Pons (tissue), 1 donor: ENCODE data around the gene ATP8B3.

Source experiments
- DNase-seq: peaks from one replicate; pipeline ENCODE4 v3.0.0-alpha.2; 2016; ENCODE audit warnings: low spot score

Gene ATP8B3

GRCh38 chr19:1851654-1852580, 39.8 kb upstream of the ATP8B3 start:
- no peak for DNase-seq

DNA sequence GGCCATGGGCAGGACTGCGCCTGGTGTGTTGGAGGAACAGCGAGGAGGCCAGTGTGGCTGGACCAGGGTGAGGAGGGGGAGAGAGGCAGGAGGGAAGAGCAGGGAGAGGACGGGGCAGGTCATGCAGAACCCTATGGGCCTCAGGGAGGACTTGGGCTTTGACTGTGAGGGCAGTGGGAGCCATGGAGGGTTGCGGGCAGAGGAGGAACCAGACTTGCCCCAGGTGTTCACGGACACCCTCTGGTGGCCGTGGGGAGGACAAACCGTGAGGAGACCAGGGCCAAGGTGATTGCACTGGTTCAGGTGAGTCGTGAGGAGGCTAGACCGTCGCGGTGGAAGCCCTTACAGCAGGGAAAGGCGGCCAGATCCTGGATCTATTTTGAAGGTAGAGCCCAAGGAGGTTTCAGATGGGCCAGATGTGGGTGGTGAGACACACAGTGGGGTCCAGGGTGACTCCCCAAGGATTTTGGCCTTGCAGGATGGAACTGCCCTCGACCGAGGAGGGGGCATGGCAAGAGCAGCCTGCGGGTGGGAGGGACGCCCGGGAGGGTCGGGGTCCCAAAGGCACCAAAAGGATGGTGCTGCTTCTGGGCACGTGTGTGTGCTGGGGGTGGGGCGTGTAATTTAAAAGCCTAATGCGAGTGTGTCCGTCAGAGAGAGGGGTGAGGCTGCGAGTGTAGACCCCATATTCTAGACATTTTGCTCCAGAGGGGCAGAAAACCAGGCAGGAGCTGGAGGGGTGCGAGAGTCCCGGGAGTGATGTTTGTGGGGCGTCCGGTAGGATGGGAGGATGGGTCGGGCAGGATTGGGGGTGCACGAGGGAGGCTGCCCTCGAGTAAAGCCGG, 39.0 kb upstream of the ATP8B3 start:
- no peak for DNase-seq

DNA sequence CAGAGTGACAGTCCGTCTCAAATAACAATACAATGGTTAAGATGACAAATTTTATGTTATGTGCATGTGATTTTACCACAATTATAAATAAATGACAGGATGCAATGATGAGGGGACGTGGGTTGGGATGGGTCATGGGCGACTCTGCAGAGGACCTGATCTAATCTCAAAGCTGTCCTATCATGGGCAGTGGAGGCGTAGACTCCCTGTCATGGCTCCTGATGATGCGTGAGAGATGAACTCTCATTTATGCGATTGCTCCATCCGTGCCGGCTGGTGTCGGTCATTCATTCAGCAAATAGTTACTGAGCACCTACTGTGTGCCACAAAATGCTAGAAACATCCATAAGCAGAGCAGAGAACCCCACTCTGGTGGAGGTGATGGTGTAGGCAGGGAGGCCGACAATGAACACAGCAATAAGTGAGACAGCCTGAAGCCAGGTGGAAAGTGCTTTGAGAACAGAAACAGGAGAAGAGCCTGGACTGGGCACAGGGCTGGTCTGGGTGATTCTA, 37.9 kb upstream of the ATP8B3 start:
- no peak for DNase-seq

DNA sequence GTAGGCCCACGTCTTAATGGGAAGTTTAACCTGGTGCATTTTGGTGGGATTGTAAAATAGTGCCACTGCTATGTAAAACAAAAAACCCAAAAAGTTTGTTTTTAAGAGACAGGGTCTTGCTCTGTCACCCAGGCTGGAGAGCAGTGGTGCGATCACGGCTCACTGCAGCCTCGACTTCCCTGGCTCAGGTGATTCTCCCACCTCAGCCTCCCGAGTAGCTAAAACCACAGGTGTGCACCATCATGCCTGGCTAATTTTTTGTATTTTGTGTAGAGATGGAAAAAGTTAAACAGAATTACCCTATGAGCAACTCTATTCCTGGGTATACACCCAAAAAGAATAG, 37.0 kb upstream of the ATP8B3 start:
- no peak for DNase-seq

DNA sequence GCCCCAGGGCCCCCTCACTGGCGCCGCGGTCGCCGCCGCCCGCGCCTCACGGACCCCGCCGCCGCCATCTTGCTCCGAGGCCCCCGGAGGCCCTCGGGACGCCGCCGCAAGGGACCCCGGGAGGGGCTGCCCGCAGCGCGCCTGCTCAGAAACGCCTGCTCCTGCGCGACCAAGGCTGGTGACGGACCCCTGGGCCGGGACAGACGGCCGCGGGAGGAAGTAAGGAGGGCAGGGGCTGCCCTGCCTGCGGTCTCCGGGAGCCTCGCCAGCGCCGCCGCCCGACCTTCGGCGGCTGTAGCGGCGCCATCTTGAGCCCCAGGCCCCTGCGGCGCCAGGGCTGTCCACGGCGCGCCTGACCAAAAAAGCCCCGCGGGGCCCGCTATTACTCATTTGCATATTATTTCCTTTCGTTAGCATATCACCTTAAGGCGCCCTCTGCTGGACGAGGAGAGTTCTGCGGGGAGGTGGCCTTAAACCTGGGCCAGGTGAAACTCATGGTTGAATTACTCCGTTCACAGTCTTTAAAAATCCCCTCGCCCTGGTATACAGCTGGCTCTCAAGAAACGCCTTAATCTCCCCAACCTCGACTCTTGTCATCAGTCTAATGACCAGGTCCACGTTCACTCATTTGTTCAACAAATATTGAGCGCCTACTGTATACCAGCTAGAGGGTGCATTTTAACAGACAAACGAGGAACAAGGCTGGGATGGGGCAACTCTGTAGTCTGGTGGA, 36.5 kb upstream of the ATP8B3 start, which contains the start of gene REXO1:
REXO1 (minus strand) TSS at position 85 of the 733 bp plus-strand sequence. CDS start 125 bp downstream, outside the sequence.
- DNase-seq: peak; percentile 90

DNA sequence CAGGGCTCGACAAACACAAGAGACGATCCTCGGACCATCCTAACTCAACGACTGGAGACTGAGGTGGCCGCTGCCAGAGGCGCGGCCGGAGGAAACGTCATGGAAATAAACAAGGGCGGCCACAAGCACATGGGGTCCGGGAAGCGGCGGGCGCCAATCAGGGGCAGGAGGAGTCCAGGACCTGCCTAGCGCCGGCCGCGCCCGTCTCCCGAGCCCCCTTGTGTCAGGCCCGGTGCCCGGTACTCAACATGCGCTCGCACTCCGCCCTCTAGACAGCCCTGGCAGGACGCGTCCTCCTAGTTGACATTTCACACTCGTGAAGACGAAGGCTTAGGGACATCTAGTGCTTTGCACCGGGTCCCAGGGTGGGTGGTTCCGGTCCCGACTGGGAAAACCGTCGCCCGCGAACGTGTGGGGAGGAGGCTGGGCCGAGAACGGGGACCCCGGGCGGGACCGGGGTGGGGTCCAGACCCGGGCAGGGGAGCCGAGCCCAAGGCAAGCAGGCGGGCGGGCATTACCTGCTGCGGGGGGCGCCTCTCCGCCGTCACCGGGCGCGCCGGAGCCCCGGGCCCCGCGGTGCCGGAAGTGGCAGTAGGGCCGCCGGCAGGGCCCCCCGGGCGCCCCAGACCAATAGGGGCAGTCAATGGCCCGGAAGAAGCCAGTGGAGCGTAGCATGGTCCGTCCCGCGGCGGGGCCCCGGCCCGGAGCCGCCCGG, 35.8 kb upstream of the ATP8B3 start:
- no peak for DNase-seq

- no peak for DNase-seq
These were observed 35.2 kb upstream of the ATP8B3 start for GRCh38 chr19:1847348-1847683.

- no peak for DNase-seq
These were observed 34.6 kb upstream of the ATP8B3 start for GRCh38 chr19:1846517-1847204.

DNA sequence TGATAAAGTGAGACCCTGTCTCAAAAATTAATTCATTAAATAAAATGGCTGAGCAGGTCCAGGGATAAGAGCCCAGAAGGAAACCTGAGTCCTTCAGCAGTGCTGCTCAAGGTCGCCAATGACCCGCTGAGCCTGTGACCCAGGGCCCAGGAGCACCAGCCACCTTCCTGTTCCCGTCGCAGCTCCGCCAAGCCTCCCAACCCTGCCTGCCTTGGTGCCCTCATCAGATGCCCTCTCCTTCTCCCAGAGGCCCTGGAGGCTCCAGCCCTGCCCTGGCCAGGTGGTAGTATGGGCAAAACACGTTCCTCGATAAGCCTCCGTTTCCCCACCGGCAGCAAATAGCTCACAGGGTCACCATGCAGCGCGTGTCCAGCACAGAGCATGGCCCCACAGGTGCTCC, 33.6 kb upstream of the ATP8B3 start:
- no peak for DNase-seq

DNA sequence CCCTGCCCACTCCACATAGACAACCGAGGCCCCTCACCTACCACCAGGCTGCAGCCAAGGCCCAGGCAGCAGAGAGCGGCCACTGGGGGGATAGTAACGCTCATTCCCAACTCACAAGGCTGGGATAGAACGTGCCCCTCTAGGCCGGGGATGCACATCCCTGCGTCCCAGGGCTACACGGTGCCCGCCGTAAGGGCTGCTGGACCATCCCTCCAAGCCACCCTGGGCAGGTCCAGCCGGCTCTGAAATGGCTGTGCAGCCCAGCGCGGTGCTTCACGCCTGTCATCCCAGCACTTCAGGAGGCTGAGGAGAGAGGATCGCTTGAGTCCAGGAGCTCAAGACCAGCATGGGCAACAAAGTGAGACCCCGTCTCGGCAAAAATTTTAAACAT, 33.0 kb upstream of the ATP8B3 start:
- no peak for DNase-seq

- no peak for DNase-seq
These were observed 32.5 kb upstream of the ATP8B3 start for GRCh38 chr19:1844513-1845124.

GRCh38 chr19:1843646-1844394, 31.7 kb upstream of the ATP8B3 start:
- no peak for DNase-seq

DNA sequence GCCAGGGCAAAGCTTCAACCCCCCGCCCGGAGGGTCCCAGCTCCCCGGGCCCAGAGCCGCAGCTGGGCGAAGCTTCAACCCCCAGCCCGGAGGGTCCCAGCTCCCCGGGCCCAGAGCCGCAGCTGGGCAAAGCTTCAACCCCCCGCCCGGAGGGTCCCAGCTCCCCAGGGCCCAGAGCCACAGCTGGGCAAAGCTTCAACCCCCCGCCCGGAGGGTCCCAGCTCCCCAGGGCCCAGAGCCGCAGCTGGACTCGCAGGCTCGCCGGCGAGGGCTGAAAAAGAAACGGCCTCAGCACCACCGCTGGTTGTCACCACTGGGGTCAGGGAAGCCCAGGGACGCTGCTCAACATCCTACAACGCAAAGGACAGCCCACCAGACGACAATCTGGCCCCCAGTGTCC, 31.0 kb upstream of the ATP8B3 start:
- no peak for DNase-seq

GRCh38 chr19:1841209-1841924, 29.3 kb upstream of the ATP8B3 start:
- no peak for DNase-seq

DNA sequence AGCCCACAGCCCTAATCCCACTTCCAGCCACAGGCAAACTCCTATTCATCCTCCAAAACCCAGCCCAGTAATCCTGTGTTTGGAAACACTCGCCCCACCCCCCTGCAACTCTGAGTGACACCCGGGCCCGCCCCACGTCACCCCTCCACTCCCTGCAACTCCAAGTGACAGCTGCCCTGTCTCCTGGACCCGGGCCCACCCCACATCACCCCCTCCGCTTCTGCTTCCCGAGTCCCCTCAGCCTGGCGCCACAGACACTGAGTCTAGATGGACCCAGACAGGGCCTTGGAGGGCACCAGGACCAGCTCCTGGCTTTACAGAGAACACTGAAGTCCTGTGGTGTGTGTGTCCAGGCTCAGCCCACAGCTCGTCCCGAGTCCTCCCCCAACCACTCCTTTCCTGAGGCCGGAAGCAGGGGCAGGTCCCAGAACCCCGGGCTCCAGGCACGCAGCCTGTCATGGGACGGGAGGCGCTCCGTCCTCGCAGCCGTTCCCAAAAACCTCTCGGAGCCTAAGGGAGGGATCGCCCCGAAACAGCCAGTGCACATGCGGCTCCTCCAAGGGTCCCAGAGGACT, 28.6 kb upstream of the ATP8B3 start:
- no peak for DNase-seq

DNA sequence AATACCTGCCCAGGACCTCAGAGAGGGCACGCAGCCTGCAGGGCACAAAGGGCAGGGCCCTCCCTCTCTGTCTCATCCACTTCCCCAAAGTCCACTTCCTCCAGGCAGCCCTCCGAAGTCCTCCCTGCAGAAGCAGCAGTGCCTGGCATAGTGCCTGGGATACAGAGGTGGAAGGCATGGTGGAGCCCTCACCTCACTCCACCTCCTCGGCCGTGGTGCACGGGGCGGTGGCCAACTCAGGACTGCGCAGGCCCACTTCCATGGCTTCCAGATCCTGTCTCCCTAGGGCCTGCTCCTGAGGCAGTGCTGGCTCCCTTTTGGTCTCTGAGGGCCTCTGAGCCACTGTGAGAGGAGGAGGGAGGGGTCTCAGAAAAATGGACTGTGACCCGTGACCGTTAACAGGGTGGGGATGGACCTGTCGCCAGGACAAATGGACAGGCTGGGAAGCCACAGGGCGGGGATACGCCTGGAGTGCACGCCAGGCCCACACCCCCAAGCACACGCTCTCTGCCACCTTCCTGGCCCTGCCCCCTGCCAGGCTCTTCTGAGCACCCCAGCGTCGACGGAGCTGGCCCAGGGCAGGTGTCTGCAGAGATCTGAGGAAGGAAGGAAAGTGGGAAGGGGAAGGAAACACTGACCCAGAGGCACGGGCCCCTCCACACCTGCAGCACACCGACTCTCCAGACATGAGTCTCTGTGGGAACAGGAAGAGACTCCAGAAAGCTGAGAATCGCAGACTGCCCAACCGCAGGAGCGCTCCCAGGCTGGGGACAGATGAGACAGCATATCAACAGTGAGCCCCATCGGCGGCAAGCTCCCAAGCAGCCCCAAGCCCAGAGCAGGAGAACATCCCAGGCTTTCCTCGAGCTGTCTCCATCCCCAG, 27.8 kb upstream of the ATP8B3 start:
- DNase-seq: no peak

- DNase-seq: no peak
These were observed 25.6 kb upstream of the ATP8B3 start for GRCh38 chr19:1837625-1838105.

DNA sequence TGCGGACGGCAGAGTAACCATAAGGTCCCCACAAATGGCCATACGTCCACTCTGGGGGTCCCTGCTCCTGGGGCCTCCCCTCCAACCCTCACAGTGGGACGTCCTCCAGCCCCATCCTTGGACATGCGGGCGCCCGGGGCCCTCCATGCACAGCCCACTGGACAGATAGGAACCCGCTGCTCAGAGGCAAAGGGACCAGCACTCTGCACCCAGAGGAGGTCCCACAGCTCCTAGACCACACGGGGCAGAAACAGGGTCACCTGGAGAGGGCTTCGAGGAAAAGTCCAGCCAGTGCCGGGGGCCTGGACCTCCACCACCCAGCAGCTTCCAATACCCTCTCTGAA, 25.1 kb upstream of the ATP8B3 start:
- no peak for DNase-seq
